Heart left ventricle (tissue), 13 donors: ENCODE data around the gene TENT5C.

Source experiments
- POLR2A ChIP-seq, 2 donors: fragments of 450-650 bp; IDR thresholded peaks; one replicate each; pipeline ENCODE4 v1.6.1; 2017; ENCODE audit warnings: antibody characterized with exemption in 2 of 2, mild to moderate bottlenecking in 2 of 2, moderate library complexity in 2 of 2
- TF ChIP-seq, protein P1 (sequence below), 12 donors: fragments of 200-600 bp; sonication (generic) in 4 of 12; IDR thresholded peaks; one replicate each; pipeline versions ENCODE4 v1.5.0 to v1.8.0; 2018 to 2022; ENCODE audit warnings: antibody characterized with exemption in 12 of 12, mild to moderate bottlenecking in 5 of 12
- donor health status: ischemic (EF 13 %, LVEDD 7.1; RV severe dilation, severe dysfunction).
- donor health status: DM: no; HTN: yes; CAD: no.
- donor health status: DM: no; HTN: no; CAD: no.
- donor health status: ischemic (EF 25% LVEDD 6.9; RV normal size, moderate dysfunction).
- donor health status: ischemic (EF 25% LVEDD 5.7; RV mildly dilated, moderate dysfunction).
- donor health status: ischemic (EF 35%, LVEDD 5.7; RV mildly dilated, moderate dysfunction).
- donor health status: nonischemic (EF 11% LVEDD 7.7; RV severe dilation, severe dysfunction).
- donor health status: DM: yes; HTN: yes; CAD: no.
- donor health status: PGD.
- donor health status: ischemic (EF 29% LVEDD 5.4; RV normal size, mild dysfunction).
- donor health status: nonischemic (EF 23%, LVEDD 6.1; RV moderate dilation, normal function).

DNA sequence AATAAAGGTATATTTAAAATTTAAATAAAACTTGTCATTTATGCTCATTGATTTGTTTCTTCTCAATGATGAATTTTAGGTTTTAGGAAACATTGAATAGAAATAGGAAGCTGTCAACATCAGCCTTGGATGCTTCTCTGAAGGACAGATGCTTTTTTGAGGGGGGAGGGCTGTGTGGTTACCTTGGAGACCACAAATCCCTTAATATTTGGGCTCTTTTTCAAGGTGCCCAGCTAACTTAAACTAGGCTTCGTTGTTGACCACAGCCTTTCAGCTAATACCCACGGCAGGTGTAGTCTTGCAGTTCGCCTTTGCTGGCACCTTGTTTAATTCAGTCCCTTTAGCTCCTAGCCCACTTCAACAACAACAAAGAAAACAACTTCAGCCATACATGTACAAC, 22.5 kb downstream of the TENT5C start:
- TF ChIP-seq, protein P1, sequence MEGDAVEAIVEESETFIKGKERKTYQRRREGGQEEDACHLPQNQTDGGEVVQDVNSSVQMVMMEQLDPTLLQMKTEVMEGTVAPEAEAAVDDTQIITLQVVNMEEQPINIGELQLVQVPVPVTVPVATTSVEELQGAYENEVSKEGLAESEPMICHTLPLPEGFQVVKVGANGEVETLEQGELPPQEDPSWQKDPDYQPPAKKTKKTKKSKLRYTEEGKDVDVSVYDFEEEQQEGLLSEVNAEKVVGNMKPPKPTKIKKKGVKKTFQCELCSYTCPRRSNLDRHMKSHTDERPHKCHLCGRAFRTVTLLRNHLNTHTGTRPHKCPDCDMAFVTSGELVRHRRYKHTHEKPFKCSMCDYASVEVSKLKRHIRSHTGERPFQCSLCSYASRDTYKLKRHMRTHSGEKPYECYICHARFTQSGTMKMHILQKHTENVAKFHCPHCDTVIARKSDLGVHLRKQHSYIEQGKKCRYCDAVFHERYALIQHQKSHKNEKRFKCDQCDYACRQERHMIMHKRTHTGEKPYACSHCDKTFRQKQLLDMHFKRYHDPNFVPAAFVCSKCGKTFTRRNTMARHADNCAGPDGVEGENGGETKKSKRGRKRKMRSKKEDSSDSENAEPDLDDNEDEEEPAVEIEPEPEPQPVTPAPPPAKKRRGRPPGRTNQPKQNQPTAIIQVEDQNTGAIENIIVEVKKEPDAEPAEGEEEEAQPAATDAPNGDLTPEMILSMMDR (IDR thresholded peaks at IDR 0.05): no peak
- no peak for TF ChIP-seq POLR2A (IDR thresholded peaks at IDR 0.05)
